NAMALWA (cell line): ENCODE measurements around the gene TMEM132A.

Experiments
- DNase-seq: peaks from one replicate; pipeline ENCODE4 v3.0.0-alpha.2; 2015; ENCODE audit warnings: low spot score

TMEM132A gene

DNA sequence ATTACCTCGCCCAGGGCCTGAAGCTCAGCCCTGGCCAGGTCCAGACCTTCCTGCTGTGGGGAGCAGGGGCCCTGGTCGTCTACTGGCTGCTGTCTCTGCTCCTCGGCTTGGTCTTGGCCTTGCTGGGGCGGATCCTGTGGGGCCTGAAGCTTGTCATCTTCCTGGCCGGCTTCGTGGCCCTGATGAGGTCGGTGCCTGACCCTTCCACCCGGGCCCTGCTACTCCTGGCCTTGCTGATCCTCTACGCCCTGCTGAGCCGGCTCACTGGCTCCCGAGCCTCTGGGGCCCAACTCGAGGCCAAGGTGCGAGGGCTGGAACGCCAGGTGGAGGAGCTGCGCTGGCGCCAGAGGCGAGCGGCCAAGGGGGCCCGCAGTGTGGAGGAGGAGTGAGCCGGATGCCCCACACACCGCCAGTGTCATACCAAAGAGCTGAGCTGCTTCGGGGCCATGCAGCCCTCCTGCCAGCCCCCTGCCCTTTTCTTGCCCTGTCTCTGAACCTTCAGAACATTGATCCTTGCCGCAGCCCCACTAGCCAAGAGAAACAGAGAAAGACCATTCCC is 2.4 kb upstream of the TMEM132A start:
- DNase-seq: no peak

DNA sequence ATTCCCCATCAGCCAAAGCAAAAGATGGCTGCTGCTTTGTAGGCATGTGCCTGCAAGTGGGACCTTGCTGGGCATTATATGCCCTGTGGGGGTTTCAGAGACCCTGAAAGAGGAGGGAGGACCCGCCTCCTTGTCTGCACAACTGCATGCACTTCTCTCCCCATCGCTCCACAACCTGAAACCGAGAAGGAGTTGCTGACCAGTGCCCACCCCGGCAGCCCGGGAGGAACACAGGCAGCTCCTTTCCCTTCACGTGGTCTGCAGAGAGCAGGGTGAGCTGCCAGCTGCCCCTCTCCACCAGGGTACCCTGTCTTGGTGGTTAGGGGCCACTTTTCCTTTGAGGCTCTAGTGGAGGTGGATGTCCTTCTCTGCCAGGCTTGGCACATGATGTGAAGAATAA is 1.4 kb upstream of the TMEM132A start:
- no peak for DNase-seq

DNA sequence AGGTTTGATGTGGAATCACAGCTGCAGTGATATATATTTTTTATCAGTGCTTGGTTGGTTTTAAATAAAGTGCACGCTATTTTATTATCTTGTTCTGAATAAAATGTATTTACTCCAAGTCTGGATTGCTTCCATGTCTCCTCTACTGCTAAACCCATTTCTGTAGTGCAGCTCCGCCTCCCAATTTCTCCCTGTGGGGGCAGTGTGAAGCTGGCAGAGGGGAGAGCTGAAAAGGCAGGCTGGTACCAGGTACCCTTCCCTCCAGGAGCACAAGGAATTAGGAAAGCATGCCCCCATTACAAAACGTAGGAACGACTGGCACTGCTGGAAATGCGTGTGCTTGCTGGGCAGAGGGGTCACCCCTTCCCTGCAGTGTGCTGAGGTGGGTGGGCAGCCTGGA is 934 bp upstream of the TMEM132A start:
- no peak for DNase-seq

DNA sequence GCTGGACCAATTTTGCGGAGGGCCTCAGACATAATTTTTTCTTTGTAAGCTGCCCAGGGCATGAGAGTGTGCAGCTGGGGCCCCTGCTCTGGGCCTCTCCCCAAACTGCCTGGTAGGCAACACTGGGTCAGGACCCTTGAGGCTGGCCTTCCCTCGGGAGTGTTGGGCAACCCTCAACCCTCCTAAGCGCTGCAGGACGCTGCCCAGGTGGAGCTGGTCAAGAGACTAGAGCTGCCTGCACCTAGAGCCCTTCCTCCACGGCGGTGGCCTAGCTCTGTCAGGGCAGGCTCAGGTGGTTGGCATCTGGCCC is 505 bp upstream of the TMEM132A start:
- DNase-seq: no peak

DNA sequence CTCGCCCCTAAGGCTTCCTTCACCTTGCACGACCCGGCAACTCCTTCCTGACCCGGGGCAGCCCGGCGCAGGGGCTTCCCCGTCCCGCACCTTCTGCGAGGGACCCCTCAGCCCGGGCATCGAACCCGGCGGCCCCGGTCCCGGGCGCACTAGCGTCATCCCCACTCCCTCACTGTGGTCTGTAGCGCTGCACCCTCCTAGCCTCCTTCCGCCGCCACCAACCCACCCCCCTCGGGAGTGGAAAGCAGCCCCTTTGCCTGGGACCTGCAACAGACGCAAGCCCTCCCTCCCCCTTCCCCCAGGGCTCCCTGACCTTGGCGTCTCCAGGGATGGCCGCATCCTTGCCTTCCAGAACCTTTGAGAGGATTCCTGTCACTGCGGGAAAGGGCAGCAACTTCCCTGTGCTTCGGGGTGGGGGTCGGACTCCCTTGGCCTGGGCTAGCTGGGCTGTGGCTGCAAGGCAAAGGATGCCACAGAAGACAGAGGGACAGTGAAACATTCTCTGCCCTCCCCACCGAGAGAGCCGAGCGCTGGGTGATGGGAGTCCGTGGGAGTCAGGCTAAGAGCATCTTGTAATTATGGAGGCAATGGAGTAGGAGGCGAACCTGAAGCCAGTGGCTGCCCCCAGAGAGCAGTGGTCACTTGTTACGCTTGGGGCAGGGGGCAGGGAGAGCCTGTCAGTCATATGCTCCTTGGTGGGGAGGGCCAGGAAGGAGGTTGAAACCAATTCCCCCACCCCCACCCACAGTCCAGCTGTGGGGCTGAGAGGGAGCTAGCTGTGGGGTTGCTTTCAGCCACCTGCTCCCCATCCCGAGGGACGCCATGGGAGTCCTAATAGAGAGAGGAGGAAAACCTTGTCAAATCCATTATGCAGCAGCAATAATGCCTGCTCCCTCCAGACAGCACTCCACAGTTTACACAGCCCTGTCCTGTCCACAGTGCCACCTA is 920 bp downstream of the TMEM132A start:
- DNase-seq: no peak

DNA sequence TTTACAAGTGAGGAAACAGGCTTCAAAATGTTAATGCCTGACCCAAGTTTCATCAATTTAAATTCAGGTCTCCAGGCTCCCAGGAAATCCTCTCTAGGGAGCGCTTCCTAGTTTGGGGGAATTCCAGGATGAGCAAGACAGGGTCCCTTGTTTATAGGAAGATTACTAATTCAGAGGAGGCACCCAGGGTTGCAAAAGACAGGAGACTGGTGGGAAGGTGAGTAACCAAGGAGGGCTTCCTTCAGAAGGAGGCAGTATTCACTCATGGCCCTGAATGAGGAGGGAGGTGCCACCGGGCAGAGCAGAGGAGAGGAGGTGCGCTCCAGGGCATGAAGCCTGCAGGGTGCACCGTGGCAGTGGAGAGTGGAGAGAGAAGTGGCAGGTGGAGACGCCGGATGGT is 1.6 kb downstream of the TMEM132A start:
- DNase-seq: no peak

DNA sequence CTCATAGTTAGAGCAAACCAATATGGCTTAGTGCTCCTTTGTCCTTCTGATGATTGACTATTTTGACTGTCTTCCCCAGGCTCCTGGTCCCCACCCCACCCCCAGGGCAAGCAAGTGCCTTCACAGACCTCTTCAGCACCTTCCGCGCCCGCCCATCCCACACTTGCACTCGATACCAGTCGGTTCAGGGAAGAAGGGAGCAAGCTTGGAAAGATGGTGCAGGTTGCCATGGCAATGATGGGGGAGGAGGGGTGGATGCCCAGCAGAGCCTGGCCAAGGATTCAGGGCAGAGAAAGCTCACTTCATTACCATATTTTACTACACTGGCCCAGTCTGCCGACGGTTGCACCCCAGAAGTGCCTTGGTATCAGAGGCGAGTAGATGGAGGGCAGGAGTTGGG is 2.2 kb downstream of the TMEM132A start:
- DNase-seq: no peak

DNA sequence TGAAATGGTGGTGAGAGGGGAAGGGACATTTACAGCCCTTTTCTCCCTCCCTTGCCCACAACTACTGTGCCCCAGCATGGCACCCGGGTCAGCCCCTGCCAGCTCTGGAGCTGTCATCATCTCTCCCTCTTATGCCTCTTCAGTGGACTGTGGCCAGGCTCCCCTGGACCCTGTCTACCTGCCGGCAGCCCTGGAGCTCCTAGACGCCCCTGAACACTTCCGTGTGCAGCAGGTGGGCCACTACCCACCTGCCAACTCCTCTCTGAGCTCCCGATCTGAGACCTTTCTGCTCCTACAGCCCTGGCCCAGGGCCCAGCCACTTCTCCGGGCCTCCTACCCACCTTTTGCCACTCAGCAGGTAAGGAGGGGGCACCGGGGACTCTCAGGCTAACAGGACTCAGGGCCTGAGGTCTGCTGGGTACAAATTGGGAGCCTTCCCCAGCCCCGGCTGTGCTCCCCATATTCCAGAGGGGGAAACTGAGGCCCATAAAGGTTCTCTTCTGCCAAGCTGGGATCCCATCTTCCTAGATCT is 2.9 kb downstream of the TMEM132A start:
- no peak for DNase-seq

DNA sequence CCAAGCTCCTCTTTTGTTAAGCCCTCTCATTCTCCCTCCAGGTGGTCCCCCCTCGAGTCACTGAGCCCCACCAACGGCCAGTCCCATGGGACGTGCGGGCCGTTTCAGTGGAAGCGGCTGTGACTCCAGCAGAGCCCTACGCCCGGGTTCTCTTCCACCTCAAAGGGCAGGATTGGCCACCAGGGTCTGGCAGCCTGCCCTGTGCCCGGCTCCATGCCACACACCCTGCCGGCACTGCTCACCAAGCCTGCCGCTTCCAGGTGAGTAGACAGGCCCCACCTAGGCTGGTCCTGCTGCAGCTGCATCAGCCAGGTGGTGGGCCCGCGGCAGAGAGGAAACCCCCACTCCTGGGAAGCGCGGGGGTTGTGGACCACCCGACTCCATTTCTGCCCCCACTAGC is 3.3 kb downstream of the TMEM132A start:
- no peak for DNase-seq

DNA sequence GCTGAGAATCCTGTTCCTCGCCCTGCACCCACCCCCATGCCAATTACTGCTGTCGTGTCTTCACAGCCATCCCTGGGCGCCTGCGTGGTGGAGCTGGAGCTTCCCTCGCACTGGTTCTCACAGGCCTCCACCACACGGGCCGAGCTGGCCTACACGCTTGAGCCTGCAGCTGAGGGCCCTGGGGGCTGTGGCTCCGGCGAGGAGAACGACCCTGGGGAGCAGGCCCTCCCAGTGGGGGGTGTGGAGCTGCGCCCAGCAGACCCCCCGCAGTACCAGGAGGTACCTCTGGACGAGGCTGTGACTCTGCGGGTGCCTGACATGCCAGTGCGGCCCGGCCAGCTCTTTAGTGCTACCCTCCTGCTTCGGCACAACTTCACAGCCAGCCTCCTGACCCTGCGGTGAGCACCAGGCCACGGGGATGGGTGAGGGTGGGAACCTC is 4.3 kb downstream of the TMEM132A start:
- DNase-seq: no peak

DNA sequence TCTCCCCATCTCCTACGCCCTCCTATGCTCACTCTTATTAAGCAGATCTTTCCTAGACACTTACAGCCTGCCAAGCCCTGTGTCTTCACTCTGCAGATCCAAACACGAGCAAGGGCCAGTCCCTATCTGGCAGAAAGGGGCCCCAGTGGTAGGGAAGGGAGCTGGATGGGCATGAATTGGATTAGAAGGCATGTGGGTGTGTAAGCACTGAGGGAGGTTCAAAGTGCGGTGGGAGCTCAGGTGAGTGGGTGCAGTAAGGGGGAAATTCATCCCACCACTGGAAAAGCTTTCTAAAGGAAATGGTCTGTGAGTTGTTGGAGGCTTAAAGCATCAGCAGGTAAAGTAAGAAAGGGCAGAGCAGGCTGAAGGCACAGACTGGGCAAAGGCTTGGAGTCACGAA is 5.5 kb downstream of the TMEM132A start:
- no peak for DNase-seq

DNA sequence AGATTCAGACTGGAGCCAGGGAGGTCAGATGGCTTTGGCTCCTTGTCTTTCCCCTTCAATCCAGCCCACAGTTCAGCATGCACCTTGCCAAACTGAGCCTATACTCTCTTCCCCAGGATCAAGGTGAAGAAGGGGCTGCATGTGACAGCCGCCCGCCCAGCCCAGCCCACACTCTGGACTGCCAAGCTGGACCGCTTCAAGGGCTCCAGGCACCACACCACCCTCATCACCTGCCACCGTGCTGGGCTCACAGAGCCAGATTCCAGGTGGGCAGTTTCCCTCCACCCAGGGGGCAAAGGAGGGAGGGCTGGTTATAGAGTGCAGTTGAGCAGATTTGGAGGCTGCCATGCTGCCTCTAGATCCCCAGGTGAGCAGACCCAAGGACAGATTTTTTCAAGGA is 6.1 kb downstream of the TMEM132A start:
- no peak for DNase-seq

DNA sequence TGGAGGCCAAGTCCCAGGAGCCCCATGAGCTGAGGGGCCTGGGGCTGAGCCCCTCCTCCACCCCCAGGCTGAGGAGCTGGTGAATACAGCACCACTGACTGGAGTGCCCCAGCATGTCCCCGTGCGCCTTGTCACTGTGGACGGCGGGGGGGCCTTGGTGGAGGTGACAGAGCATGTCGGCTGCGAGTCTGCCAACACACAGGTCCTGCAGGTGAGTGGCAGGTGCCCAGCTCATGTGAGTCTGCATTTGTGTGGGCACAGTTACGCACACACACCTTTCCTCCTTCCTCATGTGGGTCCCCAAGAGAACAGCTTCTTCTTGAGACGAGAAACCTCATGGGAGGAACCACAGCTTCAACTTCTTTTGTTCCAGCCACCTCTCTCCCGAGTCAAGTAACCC is 7.7 kb downstream of the TMEM132A start:
- no peak for DNase-seq

DNA sequence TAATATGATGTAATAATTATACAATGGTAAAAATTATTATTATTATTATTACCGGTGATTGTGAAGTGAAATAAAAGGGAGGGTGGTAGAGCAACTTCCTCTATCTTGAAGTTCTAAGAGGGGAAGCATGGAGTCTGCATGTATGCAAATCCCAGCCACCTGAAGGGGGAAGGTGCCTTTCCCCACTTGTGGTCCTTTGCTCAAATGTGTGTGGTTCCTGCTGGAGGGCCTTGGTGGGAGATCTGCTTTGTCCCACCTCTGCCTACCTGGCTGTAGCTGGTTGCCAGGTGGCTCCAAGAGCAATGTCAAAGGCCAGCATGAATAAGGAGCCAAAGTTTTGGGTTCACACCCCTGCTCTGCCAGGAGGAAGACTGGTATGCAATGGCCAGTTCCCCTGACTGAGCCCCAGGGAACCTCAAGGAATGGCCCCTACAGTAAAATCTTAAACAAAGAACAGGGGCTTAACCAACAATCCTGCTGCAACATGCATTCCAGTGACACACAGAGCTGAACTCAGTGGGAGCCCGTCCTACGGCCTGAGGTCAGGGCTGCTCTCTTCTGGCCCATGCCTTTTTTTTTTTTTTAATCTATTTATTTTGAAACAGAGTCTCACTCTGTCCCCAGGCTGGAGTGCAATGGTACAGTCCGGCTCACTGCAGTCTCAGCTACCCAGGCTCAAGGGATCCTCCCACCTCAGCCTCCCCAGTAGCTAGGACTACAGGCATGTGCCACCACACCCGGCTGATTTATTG is 8.5 kb downstream of the TMEM132A start:
- DNase-seq: peak; percentile 47

DNA sequence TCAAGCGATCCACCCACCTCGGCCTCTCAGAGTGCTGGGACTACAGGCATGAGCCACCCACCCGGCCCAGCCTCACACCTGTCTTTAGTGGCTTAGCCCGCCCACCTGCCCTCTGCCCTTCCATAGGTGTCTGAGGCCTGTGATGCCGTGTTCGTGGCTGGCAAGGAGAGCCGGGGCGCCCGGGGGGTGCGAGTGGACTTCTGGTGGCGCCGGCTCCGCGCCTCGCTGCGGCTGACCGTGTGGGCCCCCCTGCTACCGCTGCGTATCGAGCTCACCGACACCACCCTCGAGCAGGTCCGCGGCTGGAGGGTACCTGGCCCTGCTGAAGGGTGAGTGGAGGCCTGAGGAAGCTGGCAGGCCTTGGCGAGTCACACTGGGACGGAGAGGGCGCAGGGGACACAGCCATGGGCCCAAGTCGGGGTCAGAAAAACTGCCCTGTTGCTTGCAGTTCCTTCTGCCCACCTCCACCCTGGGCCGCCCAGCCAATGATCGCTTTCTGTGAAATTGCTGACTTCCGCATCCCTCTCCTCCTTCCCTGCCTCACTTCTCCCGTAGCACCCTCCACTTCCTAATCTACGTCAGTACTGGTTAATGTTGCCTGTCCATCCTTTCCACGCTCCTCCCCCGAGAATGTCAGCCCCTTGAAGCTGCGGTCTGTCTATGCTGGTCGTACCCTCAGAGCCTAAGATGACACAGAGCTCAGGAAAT is 9.3 kb downstream of the TMEM132A start:
- DNase-seq: no peak

DNA sequence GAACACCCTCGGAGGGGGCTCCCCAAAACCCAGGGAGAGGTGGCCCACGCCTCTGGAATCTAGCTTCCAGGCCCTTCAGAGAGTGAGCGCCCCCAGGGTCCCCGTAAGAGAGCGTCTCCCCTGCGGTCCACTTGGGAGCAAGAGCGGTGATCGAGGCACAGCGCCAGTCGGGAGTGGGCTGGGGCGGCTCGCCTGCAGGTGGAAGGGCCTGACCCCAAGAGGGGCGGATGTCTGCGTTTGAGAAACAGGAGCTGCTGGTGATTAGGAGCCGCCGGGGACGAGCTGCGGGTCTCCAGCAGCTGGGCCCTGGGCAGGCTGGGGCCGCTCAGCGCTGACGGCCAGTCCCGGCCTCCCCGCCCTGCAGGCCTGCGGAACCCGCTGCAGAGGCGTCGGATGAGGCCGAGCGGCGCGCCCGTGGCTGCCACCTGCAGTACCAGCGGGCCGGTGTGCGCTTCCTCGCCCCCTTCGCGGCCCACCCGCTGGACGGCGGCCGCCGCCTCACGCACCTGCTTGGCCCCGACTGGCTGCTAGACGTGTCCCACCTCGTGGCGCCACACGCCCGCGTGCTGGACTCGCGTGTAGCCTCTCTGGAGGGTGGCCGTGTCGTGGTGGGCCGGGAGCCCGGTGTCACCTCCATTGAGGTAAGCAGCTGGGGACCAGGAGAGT is 10.0 kb downstream of the TMEM132A start:
- no peak for DNase-seq

DNA sequence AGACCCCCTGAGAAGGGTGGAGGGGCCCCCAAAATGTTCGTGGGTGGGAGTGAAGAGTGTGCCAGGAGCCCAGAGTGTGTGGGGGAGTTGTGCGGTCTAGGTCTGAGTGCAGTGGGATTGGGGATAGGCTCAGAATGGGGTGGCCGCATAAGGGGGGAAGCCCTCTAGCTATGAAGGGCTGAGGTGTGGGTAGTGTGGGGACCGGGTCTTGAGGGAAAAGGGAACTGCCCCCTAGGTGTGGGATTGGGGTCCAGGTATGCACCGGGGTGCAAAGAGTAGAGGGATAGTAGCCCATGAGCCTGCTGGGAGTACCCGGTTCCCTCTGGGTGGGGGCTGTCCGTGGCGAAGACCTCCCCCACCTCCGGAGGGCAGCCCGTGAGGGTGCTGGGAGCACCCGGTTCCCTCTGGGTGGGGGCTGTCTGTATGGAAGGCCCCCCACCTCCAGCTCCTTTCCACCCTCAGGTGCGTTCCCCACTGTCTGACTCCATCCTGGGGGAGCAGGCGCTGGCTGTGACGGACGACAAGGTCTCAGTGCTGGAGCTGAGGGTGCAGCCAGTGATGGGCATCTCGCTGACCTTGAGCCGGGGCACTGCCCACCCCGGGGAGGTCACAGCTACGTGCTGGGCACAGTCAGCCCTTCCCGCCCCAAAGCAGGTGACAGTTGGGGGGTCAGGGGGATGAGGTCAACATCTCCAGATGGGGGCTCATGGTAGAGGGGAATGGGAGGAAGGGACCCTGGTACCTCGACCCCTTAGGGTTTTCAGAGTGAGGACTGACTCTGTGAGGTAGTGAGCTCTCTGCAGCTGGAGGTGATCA is 10.7 kb downstream of the TMEM132A start:
- DNase-seq: no peak

DNA sequence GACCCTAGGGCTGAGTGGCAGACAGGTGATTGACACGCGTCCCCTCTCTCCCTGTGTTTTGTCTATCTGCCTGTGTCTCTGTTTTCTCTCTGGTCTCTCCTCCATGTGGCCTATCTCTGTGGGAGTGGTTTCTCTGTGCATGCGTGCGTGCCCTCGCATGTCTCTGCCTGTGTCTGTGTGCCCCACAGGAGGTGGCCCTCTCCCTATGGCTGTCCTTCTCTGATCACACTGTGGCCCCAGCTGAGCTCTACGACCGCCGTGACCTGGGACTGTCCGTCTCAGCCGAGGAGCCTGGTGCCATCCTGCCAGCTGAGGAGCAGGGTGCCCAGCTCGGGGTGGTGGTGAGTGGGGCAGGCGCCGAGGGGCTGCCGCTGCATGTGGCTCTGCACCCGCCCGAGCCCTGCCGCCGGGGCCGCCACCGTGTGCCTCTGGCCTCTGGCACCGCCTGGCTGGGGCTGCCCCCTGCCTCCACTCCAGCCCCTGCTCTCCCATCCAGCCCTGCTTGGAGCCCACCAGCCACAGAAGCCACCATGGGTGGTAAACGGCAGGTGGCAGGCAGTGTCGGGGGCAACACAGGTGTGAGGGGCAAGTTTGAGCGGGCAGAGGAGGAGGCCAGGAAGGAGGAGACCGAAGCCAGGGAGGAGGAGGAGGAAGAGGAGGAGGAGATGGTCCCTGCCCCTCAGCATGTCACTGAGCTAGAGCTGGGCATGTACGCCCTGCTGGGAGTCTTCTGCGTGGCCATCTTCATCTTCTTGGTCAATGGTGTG is 11.6 kb downstream of the TMEM132A start:
- no peak for DNase-seq

DNA sequence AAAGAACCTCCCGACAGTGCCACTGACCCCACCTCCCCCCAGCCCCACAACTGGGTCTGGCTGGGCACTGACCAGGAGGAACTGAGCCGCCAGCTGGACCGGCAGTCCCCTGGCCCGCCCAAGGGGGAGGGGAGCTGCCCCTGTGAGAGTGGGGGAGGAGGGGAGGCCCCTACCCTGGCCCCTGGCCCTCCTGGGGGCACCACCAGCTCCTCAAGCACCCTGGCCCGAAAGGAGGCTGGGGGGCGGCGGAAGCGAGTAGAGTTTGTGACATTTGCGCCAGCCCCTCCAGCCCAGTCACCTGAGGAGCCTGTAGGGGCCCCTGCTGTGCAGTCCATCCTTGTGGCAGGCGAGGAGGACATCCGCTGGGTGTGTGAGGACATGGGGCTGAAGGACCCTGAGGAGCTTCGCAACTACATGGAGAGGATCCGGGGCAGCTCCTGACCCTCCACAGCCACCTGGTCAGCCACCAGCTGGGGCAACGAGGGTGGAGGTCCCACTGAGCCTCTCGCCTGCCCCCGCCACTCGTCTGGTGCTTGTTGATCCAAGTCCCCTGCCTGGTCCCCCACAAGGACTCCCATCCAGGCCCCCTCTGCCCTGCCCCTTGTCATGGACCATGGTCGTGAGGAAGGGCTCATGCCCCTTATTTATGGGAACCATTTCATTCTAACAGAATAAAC is 12.3 kb downstream of the TMEM132A start:
- DNase-seq: no peak

DNA sequence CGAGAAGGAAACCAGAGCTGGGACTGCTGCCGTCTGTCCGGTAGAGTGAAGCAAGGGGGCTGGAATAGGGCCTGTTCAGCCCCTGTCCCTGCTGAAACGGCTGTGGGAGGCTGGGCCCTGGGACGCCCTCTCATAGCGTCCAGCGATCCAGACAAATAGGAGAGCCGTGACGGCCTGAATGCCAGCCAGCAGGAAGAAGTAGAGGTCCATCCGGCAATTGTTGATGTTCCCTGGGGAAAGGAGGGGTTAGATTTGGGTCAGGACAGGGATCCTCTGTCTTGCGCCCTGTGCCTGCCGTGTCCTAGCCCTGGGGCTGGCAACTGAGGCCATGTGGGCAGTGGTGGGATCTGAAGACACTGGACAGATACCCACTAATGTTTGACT is 12.9 kb downstream of the TMEM132A start:
- DNase-seq: no peak
